Endometrial microvascular endothelial cells (primary cell): Measurements from ENCODE around the gene EPHB2. TPM values are rescaled to one million over a fixed set of nuclear protein-coding genes. Genes with fewer than 3 reads are reported as not detected.

Experiments
- in situ Hi-C: cut with HindIII; loops from 2 replicates; pipeline ENCODE4 v1.10.0; 2017; ENCODE audit warnings: low sequenced_read_pairs, low pct_unique_long_range_greater_than_20kb; ENCODE audit errors: inconsistent ontology term
- total RNA-seq: library from RNA; depleted of rRNA; stranded (reverse); fragments of >200 nt; gene quantifications from one replicate; pipeline ENCODE4 v1.2.3, GENCODE V29; 2015; ENCODE audit errors: inconsistent ontology term

EPHB2 gene
- total RNA-seq, 1 donor from 2014 or later = 84.5 TPM

GRCh38 chr1:22808186-22808675, 97.6 kb downstream of the EPHB2 start:
- in situ Hi-C loops = no loop called here

- in situ Hi-C loops = no loop called here
Observed at GRCh38 chr1:22808676-22809483, 98.2 kb downstream of the EPHB2 start.

GRCh38 chr1:22809783-22810182, 99.1 kb downstream of the EPHB2 start:
- in situ Hi-C loops = no loop called here

GRCh38 chr1:22810378-22810777, 99.7 kb downstream of the EPHB2 start:
- in situ Hi-C loops = no loop called here

- in situ Hi-C loops = no loop called here
Observed at GRCh38 chr1:22812092-22812880, 101.6 kb downstream of the EPHB2 start.

- in situ Hi-C loops = no loop called here
Observed at GRCh38 chr1:22812993-22813790, 102.6 kb downstream of the EPHB2 start.

- in situ Hi-C loops = no loop called here
Observed at GRCh38 chr1:22814176-22815042, 103.8 kb downstream of the EPHB2 start.

- in situ Hi-C loops = no loop called here
Observed at GRCh38 chr1:22815043-22815365, 104.4 kb downstream of the EPHB2 start.

- in situ Hi-C loops = no loop called here
Observed at GRCh38 chr1:22815421-22816066, 104.9 kb downstream of the EPHB2 start.

GRCh38 chr1:22816067-22816775, 105.6 kb downstream of the EPHB2 start:
- in situ Hi-C loops = no loop called here

- in situ Hi-C loops = no loop called here
Observed at GRCh38 chr1:22816803-22817202, 106.2 kb downstream of the EPHB2 start.

- in situ Hi-C loops = no loop called here
Observed at GRCh38 chr1:22817462-22817861, 106.8 kb downstream of the EPHB2 start.

- in situ Hi-C loops = no loop called here
Observed at GRCh38 chr1:22818061-22818770, 107.6 kb downstream of the EPHB2 start.

- in situ Hi-C loops = no loop called here
Observed at GRCh38 chr1:22819361-22819760, 108.7 kb downstream of the EPHB2 start.

- in situ Hi-C loops = no loop called here
Observed at GRCh38 chr1:22821027-22821426, 110.4 kb downstream of the EPHB2 start.

GRCh38 chr1:22822371-22822770, 111.7 kb downstream of the EPHB2 start:
- in situ Hi-C loops = no loop called here

GRCh38 chr1:22824466-22824865, 113.8 kb downstream of the EPHB2 start:
- in situ Hi-C loops = no loop called here
